ENCODE results near the gene POLR2J3.
"Not testable (repeated sequence)": the region's sequence is repeated elsewhere in the genome, so short reads cannot be mapped to it uniquely, and the experiment has no call there.

POLR2J3 gene

GRCh38 chr7:102581722-102582121, 9.3 kb upstream of the POLR2J3 start:
- not testable (repeated sequence) for FAIRE-seq

GRCh38 chr7:102578486-102578885, 6.1 kb upstream of the POLR2J3 start:
- not testable (repeated sequence) for FAIRE-seq

GRCh38 chr7:102577315-102578240, 5.2 kb upstream of the POLR2J3 start:
- not testable (repeated sequence) for FAIRE-seq

GRCh38 chr7:102576363-102576762, 4.0 kb upstream of the POLR2J3 start:
- not testable (repeated sequence) for FAIRE-seq

- not testable (repeated sequence) for FAIRE-seq
Observed at GRCh38 chr7:102574607-102575006, 2.2 kb upstream of the POLR2J3 start.

GRCh38 chr7:102568620-102569019, 3.8 kb downstream of the POLR2J3 start:
- FAIRE-seq: not testable (repeated sequence)

- FAIRE-seq: not testable (repeated sequence)
Observed at GRCh38 chr7:102550808-102551422, 21.5 kb downstream of the POLR2J3 start, which contains the start of gene SPDYE2. Gene SPDYE2, plus strand, starts transcription at chr7:102551226. Its CDS starts 2,030 bp downstream, at chr7:102553256.

- not testable (repeated sequence) for FAIRE-seq
Observed at GRCh38 chr7:102546353-102546752, 26.0 kb downstream of the POLR2J3 start.

- FAIRE-seq: not testable (repeated sequence)
Observed at GRCh38 chr7:102545288-102545687, 27.1 kb downstream of the POLR2J3 start.

- FAIRE-seq: not testable (repeated sequence)
Observed at GRCh38 chr7:102544372-102544771, 28.0 kb downstream of the POLR2J3 start.

- not testable (repeated sequence) for FAIRE-seq
Observed at GRCh38 chr7:102543596-102543995, 28.8 kb downstream of the POLR2J3 start, which contains the start of gene UPK3BL2. Gene UPK3BL2, minus strand, starts transcription at chr7:102543696. Its CDS starts 60 bp downstream, at chr7:102543636.

GRCh38 chr7:102542771-102543170, 29.6 kb downstream of the POLR2J3 start:
- not testable (repeated sequence) for FAIRE-seq

GRCh38 chr7:102542083-102542482, 30.3 kb downstream of the POLR2J3 start:
- FAIRE-seq: not testable (repeated sequence)

GRCh38 chr7:102540604-102541003, 31.8 kb downstream of the POLR2J3 start:
- not testable (repeated sequence) for FAIRE-seq

GRCh38 chr7:102535062-102535615, 37.2 kb downstream of the POLR2J3 start:
- FAIRE-seq: not testable (repeated sequence)

- FAIRE-seq: not testable (repeated sequence)
Observed at GRCh38 chr7:102532127-102532526, 40.3 kb downstream of the POLR2J3 start.

GRCh38 chr7:102531583-102531982, 40.8 kb downstream of the POLR2J3 start:
- FAIRE-seq: not testable (repeated sequence)

- FAIRE-seq: not testable (repeated sequence)
Observed at GRCh38 chr7:102527822-102528793, 44.3 kb downstream of the POLR2J3 start.

GRCh38 chr7:102527182-102527581, 45.2 kb downstream of the POLR2J3 start:
- not testable (repeated sequence) for FAIRE-seq

GRCh38 chr7:102524803-102525202, 47.6 kb downstream of the POLR2J3 start:
- FAIRE-seq: not testable (repeated sequence)

- FAIRE-seq: not testable (repeated sequence)
Observed at GRCh38 chr7:102520797-102521196, 51.6 kb downstream of the POLR2J3 start.

Data from islet of Langerhans (tissue), 1 donor.